Keratinocyte (primary cell): ENCODE results near the gene ULK3. TPM values are rescaled to one million over a fixed set of nuclear protein-coding genes. Genes with fewer than 3 reads are reported as not detected.

Experiments
- DNase-seq: peaks from one replicate; pipeline ENCODE4 v3.0.0-alpha.2; 2011; ENCODE audit warnings: low read depth, missing footprints, low spot score
- FAIRE-seq: peaks from 2 replicates; lab custom pipeline; 2011; peaks lifted over from hg19 to GRCh38; lab: Jason Lieb, UNC
- H2AFZ ChIP-seq: 2 replicates; pipeline ENCODE4 v1.6.0; 2012; ENCODE audit warnings: low read length, control low read depth, inconsistent platforms; ENCODE audit not compliant: control insufficient read depth
- H3K27ac ChIP-seq: 2 replicates; pipeline ENCODE4 v1.5.1; 2011; ENCODE audit warnings: low read length; ENCODE audit not compliant: control insufficient read depth, insufficient read depth
- H3K27me3 ChIP-seq: 3 replicates; pipeline ENCODE4 v1.6.0; 2011; ENCODE audit warnings: low read length; ENCODE audit not compliant: control insufficient read depth, insufficient read depth; ENCODE audit errors: extremely low read depth
- H3K36me3 ChIP-seq, 2 experiments: 2 replicates in 1 of 2; 3 replicates in 1 of 2; pipeline ENCODE4 v1.5.1; 2011; ENCODE audit warnings: low read length in 2 of 2, mild to moderate bottlenecking in 1 of 2; ENCODE audit not compliant: control insufficient read depth in 2 of 2, insufficient read depth in 2 of 2; ENCODE audit errors: extremely low read depth in 1 of 2
- H3K4me1 ChIP-seq: 3 replicates; pipeline ENCODE4 v1.5.1; 2011; ENCODE audit warnings: low read length; ENCODE audit not compliant: control insufficient read depth, insufficient read depth; ENCODE audit errors: extremely low read depth
- H3K4me2 ChIP-seq: 3 replicates; pipeline ENCODE4 v1.6.0; 2011; ENCODE audit warnings: low read depth, low read length; ENCODE audit not compliant: control insufficient read depth, insufficient read depth; ENCODE audit errors: extremely low read depth
- H3K4me3 ChIP-seq, 3 experiments: fragments of 200-600 bp in 1 of 3; sonication (generic) in 1 of 3; 2 replicates in 2 of 3; 3 replicates in 1 of 3; pipeline ENCODE4 v1.5.1; 2011 to 2016; ENCODE audit warnings: low read length in 3 of 3, mild to moderate bottlenecking in 3 of 3, control low read depth in 2 of 3, inconsistent platforms in 1 of 3, low read depth in 1 of 3, mixed read lengths in 1 of 3, mixed run types in 1 of 3, moderate library complexity in 1 of 3; ENCODE audit not compliant: control insufficient read depth in 2 of 3, insufficient read depth in 2 of 3; ENCODE audit errors: extremely low read depth in 1 of 3
- H3K79me2 ChIP-seq: 2 replicates; pipeline ENCODE4 v1.6.0; 2012; ENCODE audit warnings: low read length; ENCODE audit not compliant: control insufficient read depth, insufficient read depth
- H3K9ac ChIP-seq: 3 replicates; pipeline ENCODE4 v1.6.0; 2011; ENCODE audit warnings: low read length; ENCODE audit not compliant: control insufficient read depth, insufficient read depth; ENCODE audit errors: extremely low read depth
- H3K9me1 ChIP-seq: 3 replicates; pipeline ENCODE4 v1.6.0; 2011; ENCODE audit warnings: low read length; ENCODE audit not compliant: control insufficient read depth, insufficient read depth; ENCODE audit errors: extremely low read depth
- H3K9me3 ChIP-seq: 2 replicates; pipeline ENCODE4 v1.5.1; 2012; ENCODE audit warnings: low read depth, low read length; ENCODE audit not compliant: control insufficient read depth
- H4K20me1 ChIP-seq: 3 replicates; pipeline ENCODE4 v1.6.0; 2011; ENCODE audit warnings: low read length; ENCODE audit not compliant: control insufficient read depth, insufficient read depth; ENCODE audit errors: extremely low read depth
- EZH2 ChIP-seq: IDR thresholded peaks from one replicate; pipeline ENCODE4 v1.6.1; 2012; ENCODE audit warnings: inconsistent platforms, mild to moderate bottlenecking, low read length, moderate library complexity
- dilution Hi-C: fragments of 300-500 bp; cut with MboI; formaldehyde crosslinking; loops from one replicate; pipeline ENCODE4 v1.7.0; 2020; ENCODE audit warnings: low sequenced_read_pairs; ENCODE audit not compliant: extremely low pct_ligation_motif_present
- polyA plus RNA-seq, 5 experiments: library from polyadenylated mRNA; depleted of rRNA in 3 of 5; stranded (reverse) in 3 of 5; stranded (forward) in 1 of 5; unstranded in 1 of 5; fragments of >200 nt; gene quantifications; 1 replicate in 1 of 5; 2 replicates in 3 of 5; 3 replicates in 1 of 5; pipeline versions ENCODE4 v1.2.1 to v1.2.3, GENCODE V29; 2011 to 2012; ENCODE audit warnings: missing spikeins in 2 of 5, low read depth in 1 of 5, low replicate concordance in 1 of 5
- TF ChIP-seq, protein P1 (sequence below), 3 experiments: IDR thresholded peaks in 1 of 3; conservative IDR thresholded peaks in 1 of 3; optimal IDR thresholded peaks in 1 of 3; 2 replicates in 2 of 3; 3 replicates in 1 of 3; pipeline versions ENCODE3 to v1.5.1; 2011; ENCODE audit warnings: low read length in 3 of 3, mild to moderate bottlenecking in 3 of 3, moderate library complexity in 2 of 3, control low read depth in 1 of 3, inconsistent platforms in 1 of 3; ENCODE audit not compliant: insufficient read depth in 2 of 3; ENCODE audit errors: extremely low read depth in 1 of 3

The ULK3 gene
- polyA plus RNA-seq, 1 donor (not counting 4 experiments of a cell fraction or from before 2014, with no cell fraction given): 16.5 TPM

DNA sequence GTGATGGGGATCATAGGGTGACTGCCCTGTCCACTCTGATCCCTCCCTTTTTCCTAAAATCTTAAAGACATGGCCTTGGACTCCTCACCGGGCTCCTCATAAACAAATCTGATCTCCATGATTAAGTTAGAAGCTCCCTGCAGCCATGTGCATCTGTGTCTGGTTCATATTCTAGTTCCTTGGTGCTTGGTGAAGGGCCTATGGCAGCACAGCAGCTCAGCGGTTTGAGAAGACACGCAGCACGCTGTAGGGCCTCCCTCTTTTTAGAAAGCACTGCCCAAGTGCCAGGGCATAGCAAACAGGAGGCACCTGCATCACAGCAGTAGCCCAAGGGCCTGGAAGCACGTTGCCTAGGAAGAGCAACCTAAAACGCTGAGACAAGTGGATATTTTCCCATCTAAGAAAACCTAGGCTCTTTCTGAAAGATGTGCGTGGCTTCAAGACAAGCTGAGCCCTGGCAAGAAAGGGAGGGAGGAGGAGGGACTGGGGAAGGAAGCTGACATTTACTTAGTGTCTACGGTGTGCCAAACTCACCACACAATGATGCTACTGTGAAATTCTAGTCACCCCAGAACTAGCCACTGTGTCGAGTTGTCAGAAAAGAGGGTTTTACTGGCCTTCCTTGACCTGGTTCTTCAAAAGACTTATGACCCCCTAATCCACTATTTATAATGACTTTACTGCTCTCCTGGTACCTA lies 14.9 kb upstream of the ULK3 start:
- Histone ChIP-seq H3K36me3 (peaks cover 10 to 14% of the 10 kb centered on the region in 2 experiments), H3K4me2 (no peak overlapping the region), H3K4me3 (no peak overlapping the region), H3K27ac (no peak overlapping the region), H3K79me2 (peaks cover 20% of the 10 kb centered on the region), H3K9ac (no peak overlapping the region), H3K27me3 (no peaks in the 10 kb centered on the region), H3K9me1 (peaks cover 6% of the 10 kb centered on the region), H4K20me1 (no peaks in the 10 kb centered on the region), H2AFZ (no peak overlapping the region), H3K4me1 (peaks cover 21% of the 10 kb centered on the region), H3K9me3 (no peaks in the 10 kb centered on the region)
- dilution Hi-C loops: no loop called here
- TF ChIP-seq, protein P1, sequence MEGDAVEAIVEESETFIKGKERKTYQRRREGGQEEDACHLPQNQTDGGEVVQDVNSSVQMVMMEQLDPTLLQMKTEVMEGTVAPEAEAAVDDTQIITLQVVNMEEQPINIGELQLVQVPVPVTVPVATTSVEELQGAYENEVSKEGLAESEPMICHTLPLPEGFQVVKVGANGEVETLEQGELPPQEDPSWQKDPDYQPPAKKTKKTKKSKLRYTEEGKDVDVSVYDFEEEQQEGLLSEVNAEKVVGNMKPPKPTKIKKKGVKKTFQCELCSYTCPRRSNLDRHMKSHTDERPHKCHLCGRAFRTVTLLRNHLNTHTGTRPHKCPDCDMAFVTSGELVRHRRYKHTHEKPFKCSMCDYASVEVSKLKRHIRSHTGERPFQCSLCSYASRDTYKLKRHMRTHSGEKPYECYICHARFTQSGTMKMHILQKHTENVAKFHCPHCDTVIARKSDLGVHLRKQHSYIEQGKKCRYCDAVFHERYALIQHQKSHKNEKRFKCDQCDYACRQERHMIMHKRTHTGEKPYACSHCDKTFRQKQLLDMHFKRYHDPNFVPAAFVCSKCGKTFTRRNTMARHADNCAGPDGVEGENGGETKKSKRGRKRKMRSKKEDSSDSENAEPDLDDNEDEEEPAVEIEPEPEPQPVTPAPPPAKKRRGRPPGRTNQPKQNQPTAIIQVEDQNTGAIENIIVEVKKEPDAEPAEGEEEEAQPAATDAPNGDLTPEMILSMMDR (optimal IDR thresholded peaks at IDR 0.05 in 1 of 3, IDR thresholded peaks at IDR 0.05 in 1 of 3, conservative IDR thresholded peaks at IDR 0.05 in 1 of 3; ENCODE audit: extremely low read depth in 1 of 3, insufficient read depth in 2 of 3, low read length in 3 of 3): no peak
- TF ChIP-seq EZH2: no peak
- DNase-seq (no peak), FAIRE-seq (no peak)

DNA sequence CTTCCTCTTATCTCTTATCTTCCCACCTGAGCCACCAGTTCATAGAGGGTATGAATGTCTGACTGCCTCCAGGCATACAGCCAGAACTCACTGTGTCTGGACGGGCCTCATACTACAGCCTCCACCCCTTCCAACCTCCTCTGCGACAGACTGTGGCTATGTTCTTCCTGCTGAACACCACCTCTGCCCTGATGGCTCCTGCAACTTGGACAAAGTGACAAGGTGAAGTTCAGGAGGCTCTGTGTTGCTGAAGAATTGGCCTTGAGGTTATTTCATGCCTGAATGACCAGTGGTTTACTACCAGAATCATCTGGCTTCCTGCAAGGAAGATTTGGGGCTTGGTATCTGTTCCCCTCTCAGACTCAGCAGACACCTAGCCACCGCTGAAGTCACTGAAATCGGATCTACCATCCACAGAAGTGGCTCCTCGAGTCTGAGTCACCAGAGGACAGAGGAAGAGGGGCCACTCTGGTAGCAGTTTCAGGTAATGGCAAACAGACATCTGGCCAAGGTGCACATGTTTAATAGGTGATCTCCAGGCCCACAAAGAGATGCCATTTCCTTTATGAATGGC lies 14.2 kb upstream of the ULK3 start:
- Histone ChIP-seq H3K79me2 (peaks cover 19% of the 10 kb centered on the region), H3K4me2 (no peak overlapping the region), H3K9me3 (no peaks in the 10 kb centered on the region), H3K4me3 (no peak overlapping the region), H3K27me3 (no peaks in the 10 kb centered on the region), H3K9ac (no peak overlapping the region), H4K20me1 (no peaks in the 10 kb centered on the region), H3K4me1 (peaks cover 21% of the 10 kb centered on the region), H3K27ac (no peak overlapping the region), H3K9me1 (peaks cover 6% of the 10 kb centered on the region), H3K36me3 (peaks cover 17 to 19% of the 10 kb centered on the region in 2 experiments), H2AFZ (no peak overlapping the region)
- TF ChIP-seq, protein P1 (optimal IDR thresholded peaks at IDR 0.05 in 1 of 3, IDR thresholded peaks at IDR 0.05 in 1 of 3, conservative IDR thresholded peaks at IDR 0.05 in 1 of 3; ENCODE audit: extremely low read depth in 1 of 3, insufficient read depth in 2 of 3, low read length in 3 of 3): no peak
- TF ChIP-seq EZH2: no peak
- DNase-seq (no peak), FAIRE-seq (no peak)
- dilution Hi-C loops: no loop called here
